A673 (cell line): ENCODE data around the gene ARHGAP22. TPM values are rescaled to one million over a fixed set of nuclear protein-coding genes. Genes with fewer than 3 reads are reported as not detected.

Source experiments
- BruUV-seq: library from RNA; stranded (reverse); fragments of 400-500 nt; replicated peaks from 2 replicates; lab custom pipeline; 2021; lab: Mats Ljungman, UMichigan
- CTCF ChIA-PET: fragments of 300-600 bp; sonication (Branson Sonifier 250); formaldehyde crosslinking; loops from one replicate; lab custom pipeline; 2022; ENCODE audit warnings: antibody characterized with exemption; lab: Charles Lee
- POLR2A ChIA-PET: fragments of 300-600 bp; sonication (Branson Sonifier 250); formaldehyde crosslinking; loops from one replicate; lab custom pipeline; 2022; ENCODE audit warnings: antibody characterized with exemption; ENCODE audit not compliant: low non-redundant PET; lab: Charles Lee
- DNase-seq: peaks from one replicate; pipeline ENCODE4 v3.0.0-alpha.2; 2015; ENCODE audit warnings: low spot score
- H3K27ac ChIP-seq: fragments of 200-600 bp; sonication (generic); 2 replicates; pipeline ENCODE4 v1.5.1; 2016; ENCODE audit warnings: mixed run types, low read depth, mild to moderate bottlenecking, mixed read lengths, antibody characterized with exemption, low read length; ENCODE audit not compliant: poor library complexity, severe bottlenecking
- H3K27me3 ChIP-seq: fragments of 200-600 bp; sonication (generic); replicated peaks from 2 replicates; pipeline ENCODE4 v1.6.1; 2017; ENCODE audit warnings: mixed run types, low read depth, mild to moderate bottlenecking, mixed read lengths, antibody characterized with exemption, low read length; ENCODE audit not compliant: insufficient read depth, poor library complexity
- H3K36me3 ChIP-seq: fragments of 200-600 bp; sonication (generic); 2 replicates; pipeline ENCODE4 v1.6.1; 2016; ENCODE audit warnings: mixed run types, mild to moderate bottlenecking, mixed read lengths, antibody characterized with exemption, low read length; ENCODE audit not compliant: insufficient read depth, poor library complexity, severe bottlenecking
- H3K4me1 ChIP-seq: fragments of 200-600 bp; sonication (generic); 2 replicates; pipeline ENCODE4 v1.6.1; 2017; ENCODE audit warnings: mixed run types, mild to moderate bottlenecking, mixed read lengths, antibody characterized with exemption, low read length; ENCODE audit not compliant: insufficient read depth, poor library complexity, severe bottlenecking
- H3K4me3 ChIP-seq: fragments of 200-600 bp; sonication (generic); 2 replicates; pipeline ENCODE4 v1.5.1; 2016; ENCODE audit warnings: low read depth, mixed run types, mild to moderate bottlenecking, mixed read lengths, low read length; ENCODE audit not compliant: poor library complexity, severe bottlenecking
- H3K9me3 ChIP-seq: fragments of 200-600 bp; sonication (generic); 2 replicates; pipeline ENCODE4 v1.6.1; 2016; ENCODE audit warnings: mixed run types, low read depth, mild to moderate bottlenecking, mixed read lengths, antibody characterized with exemption, low read length; ENCODE audit not compliant: poor library complexity, severe bottlenecking
- CTCF ChIP-seq: fragments of 300-800, 200-600 bp; sonication (generic); conservative IDR thresholded peaks from 2 replicates; pipeline ENCODE4 v1.5.1; 2017; ENCODE audit warnings: low read depth, mild to moderate bottlenecking, antibody characterized with exemption, low read length, moderate library complexity, mixed read lengths
- EZH2 ChIP-seq: fragments of 200-600 bp; sonication (generic); IDR thresholded peaks from 2 replicates; pipeline ENCODE4 v1.6.1; 2017; ENCODE audit warnings: borderline replicate concordance, low read depth, mild to moderate bottlenecking, mixed read lengths, antibody characterized with exemption, low read length; ENCODE audit not compliant: poor library complexity, severe bottlenecking
- intact Hi-C: fragments of 100-400 bp; cut with micrococcal nuclease; formaldehyde crosslinking; loops from one replicate; pipeline ENCODE4 v1.10.0; 2022; ENCODE audit not compliant: unreplicated experiment
- total RNA-seq: library from RNA; stranded (reverse); gene quantifications from 2 replicates; pipeline ENCODE4 v1.2.3, GENCODE V29; 2021

The ARHGAP22 gene
- total RNA-seq, 1 experiment from 2014 or later, result 0.47 TPM

GRCh38 chr10:48535416-48536155, 69.3 kb downstream of the ARHGAP22 start:
- CTCF ChIA-PET, result interaction anchor here (0.6 kb wide), 1 partner anchor 954 kb away, joined by 3 read pairs; no protein-coding TSS in a partner anchor
- POLR2A ChIA-PET, result no interaction called here

GRCh38 chr10:48533951-48534720, 70.7 kb downstream of the ARHGAP22 start:
- TF ChIP-seq EZH2 (no peak), CTCF (no peak)
- H3K4me3 ChIP-seq, result no peak overlapping the region
- H3K27ac ChIP-seq, result no peak overlapping the region
- H3K36me3 ChIP-seq, result no peaks in the 10 kb centered on the region
- intact Hi-C loops, result no loop called here
- ChIA-PET CTCF (no interaction called here), POLR2A (no interaction called here)
- H3K4me1 ChIP-seq, result no peaks in the 10 kb centered on the region
- H3K27me3 ChIP-seq, result no peaks in the 10 kb centered on the region
- H3K9me3 ChIP-seq, result no peaks in the 10 kb centered on the region
- no TSS peak for BruUV-seq
- DNase-seq, result no peak

More at GRCh38 chr10:48535416-48536155, 69.3 kb downstream of the ARHGAP22 start:
- H3K4me3 ChIP-seq, result no peak overlapping the region
- TF ChIP-seq CTCF (0 out of 2 replicates have a peak, but pooled peaks have one; percentile 29), EZH2 (no peak)
- no peaks in the 10 kb centered on the region for H3K4me1 ChIP-seq
- BruUV-seq, result no TSS peak
- no peak for DNase-seq
- H3K27ac ChIP-seq, result no peak overlapping the region
- no peaks in the 10 kb centered on the region for H3K36me3 ChIP-seq
- H3K27me3 ChIP-seq, result no peaks in the 10 kb centered on the region
- no peaks in the 10 kb centered on the region for H3K9me3 ChIP-seq
- intact Hi-C loops, result no loop called here

- DNase-seq, result no peak
- Histone ChIP-seq H3K4me3 (no peak overlapping the region), H3K27me3 (no peaks in the 10 kb centered on the region), H3K9me3 (no peaks in the 10 kb centered on the region), H3K27ac (no peak overlapping the region), H3K36me3 (no peaks in the 10 kb centered on the region), H3K4me1 (no peaks in the 10 kb centered on the region)
- CTCF ChIA-PET, result no interaction called here
- BruUV-seq, result no TSS peak
- intact Hi-C loops, result no loop called here
- POLR2A ChIA-PET, result no interaction called here
- TF ChIP-seq EZH2 (no peak), CTCF (no peak)
Measured at GRCh38 chr10:48533540-48533939, 71.3 kb downstream of the ARHGAP22 start.
